ENCODE measurements around the gene NUAK1. TPM values are rescaled to one million over a fixed set of nuclear protein-coding genes. Genes with fewer than 3 reads are reported as not detected.

NUAK1 gene
- total and polyA plus RNA-seq, 2 experiments from 2014 or later = 5.4 to 16.9 TPM

DNA sequence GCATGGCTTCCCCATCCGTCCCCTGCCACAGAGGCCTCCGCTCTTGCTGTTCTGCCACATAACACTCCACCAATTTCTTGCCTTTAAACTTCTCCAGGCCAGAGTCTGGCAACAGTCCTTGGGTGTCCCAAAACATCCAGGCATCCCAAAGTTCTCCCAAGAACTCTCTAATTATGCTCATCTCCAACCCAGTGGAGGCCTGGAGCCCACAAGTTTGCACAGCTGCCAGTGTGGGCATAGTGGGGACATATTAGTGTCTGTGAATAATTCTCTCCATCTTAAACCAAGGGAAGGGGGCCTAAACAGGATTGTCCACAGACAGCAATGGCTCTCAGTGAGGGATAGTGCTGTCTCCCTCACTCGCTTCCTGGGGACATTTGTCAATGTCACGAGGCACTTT is 124.8 kb downstream of the NUAK1 start (continued):
- TF ChIP-seq, protein P1, sequence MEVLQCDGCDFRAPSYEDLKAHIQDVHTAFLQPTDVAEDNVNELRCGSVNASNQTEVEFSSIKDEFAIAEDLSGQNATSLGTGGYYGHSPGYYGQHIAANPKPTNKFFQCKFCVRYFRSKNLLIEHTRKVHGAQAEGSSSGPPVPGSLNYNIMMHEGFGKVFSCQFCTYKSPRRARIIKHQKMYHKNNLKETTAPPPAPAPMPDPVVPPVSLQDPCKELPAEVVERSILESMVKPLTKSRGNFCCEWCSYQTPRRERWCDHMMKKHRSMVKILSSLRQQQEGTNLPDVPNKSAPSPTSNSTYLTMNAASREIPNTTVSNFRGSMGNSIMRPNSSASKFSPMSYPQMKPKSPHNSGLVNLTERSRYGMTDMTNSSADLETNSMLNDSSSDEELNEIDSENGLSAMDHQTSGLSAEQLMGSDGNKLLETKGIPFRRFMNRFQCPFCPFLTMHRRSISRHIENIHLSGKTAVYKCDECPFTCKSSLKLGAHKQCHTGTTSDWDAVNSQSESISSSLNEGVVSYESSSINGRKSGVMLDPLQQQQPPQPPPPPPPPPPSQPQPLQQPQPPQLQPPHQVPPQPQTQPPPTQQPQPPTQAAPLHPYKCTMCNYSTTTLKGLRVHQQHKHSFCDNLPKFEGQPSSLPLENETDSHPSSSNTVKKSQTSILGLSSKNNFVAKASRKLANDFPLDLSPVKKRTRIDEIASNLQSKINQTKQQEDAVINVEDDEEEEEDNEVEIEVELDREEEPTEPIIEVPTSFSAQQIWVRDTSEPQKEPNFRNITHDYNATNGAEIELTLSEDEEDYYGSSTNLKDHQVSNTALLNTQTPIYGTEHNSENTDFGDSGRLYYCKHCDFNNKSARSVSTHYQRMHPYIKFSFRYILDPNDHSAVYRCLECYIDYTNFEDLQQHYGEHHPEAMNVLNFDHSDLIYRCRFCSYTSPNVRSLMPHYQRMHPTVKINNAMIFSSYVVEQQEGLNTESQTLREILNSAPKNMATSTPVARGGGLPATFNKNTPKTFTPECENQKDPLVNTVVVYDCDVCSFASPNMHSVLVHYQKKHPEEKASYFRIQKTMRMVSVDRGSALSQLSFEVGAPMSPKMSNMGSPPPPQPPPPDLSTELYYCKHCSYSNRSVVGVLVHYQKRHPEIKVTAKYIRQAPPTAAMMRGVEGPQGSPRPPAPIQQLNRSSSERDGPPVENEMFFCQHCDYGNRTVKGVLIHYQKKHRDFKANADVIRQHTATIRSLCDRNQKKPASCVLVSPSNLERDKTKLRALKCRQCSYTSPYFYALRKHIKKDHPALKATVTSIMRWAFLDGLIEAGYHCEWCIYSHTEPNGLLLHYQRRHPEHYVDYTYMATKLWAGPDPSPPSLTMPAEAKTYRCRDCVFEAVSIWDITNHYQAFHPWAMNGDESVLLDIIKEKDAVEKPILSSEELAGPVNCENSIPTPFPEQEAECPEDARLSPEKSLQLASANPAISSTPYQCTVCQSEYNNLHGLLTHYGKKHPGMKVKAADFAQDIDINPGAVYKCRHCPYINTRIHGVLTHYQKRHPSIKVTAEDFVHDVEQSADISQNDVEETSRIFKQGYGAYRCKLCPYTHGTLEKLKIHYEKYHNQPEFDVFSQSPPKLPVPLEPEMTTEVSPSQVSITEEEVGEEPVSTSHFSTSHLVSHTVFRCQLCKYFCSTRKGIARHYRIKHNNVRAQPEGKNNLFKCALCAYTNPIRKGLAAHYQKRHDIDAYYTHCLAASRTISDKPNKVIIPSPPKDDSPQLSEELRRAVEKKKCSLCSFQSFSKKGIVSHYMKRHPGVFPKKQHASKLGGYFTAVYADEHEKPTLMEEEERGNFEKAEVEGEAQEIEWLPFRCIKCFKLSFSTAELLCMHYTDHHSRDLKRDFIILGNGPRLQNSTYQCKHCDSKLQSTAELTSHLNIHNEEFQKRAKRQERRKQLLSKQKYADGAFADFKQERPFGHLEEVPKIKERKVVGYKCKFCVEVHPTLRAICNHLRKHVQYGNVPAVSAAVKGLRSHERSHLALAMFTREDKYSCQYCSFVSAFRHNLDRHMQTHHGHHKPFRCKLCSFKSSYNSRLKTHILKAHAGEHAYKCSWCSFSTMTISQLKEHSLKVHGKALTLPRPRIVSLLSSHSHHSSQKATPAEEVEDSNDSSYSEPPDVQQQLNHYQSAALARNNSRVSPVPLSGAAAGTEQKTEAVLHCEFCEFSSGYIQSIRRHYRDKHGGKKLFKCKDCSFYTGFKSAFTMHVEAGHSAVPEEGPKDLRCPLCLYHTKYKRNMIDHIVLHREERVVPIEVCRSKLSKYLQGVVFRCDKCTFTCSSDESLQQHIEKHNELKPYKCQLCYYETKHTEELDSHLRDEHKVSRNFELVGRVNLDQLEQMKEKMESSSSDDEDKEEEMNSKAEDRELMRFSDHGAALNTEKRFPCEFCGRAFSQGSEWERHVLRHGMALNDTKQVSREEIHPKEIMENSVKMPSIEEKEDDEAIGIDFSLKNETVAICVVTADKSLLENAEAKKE (CRISPR knock-in tag; IDR thresholded peaks at IDR 0.05) = no peak
- TF ChIP-seq POLR2AphosphoS5 (IDR thresholded peaks at IDR 0.05; ENCODE audit: low read depth) (no peak), CREB1 (CRISPR knock-in tag; IDR thresholded peaks at IDR 0.05; ENCODE audit: low read depth) (no peak), ZNF114 (CRISPR knock-in tag; IDR thresholded peaks at IDR 0.05) (no peak)

Other genes with a start within 250 kb of the NUAK1 start
- 54.8 and 58.8 TPM in 2 replicates for gene CKAP4, start 109.1 kb upstream of the NUAK1 start, total RNA-seq (2014; rRNA removed; shearing (Covaris generic))
- gene CKAP4, start 109.1 kb upstream of the NUAK1 start, polyA plus RNA-seq (2016; fragmentation: Nextera tagmentation; extraction: Ambion mirVana) = 32.3 and 35.2 TPM in 2 replicates
- 4.4 and 5.2 TPM in 2 replicates for gene TCP11L2, start 163.8 kb upstream of the NUAK1 start, total RNA-seq (2014; rRNA removed; shearing (Covaris generic))
- 1.4 and 2.4 TPM in 2 replicates for gene TCP11L2, start 163.8 kb upstream of the NUAK1 start, polyA plus RNA-seq (2016; fragmentation: Nextera tagmentation; extraction: Ambion mirVana)
- 11.7 and 14.6 TPM in 2 replicates for gene POLR3B, start 218.8 kb upstream of the NUAK1 start, total RNA-seq (2014; rRNA removed; shearing (Covaris generic))
- 3.9 and 4.0 TPM in 2 replicates for gene POLR3B, start 218.8 kb upstream of the NUAK1 start, polyA plus RNA-seq (2016; fragmentation: Nextera tagmentation; extraction: Ambion mirVana)

All from GM23338 (cell line).